GM23338 (cell line): ENCODE measurements around the gene SYK. TPM values are rescaled to one million over a fixed set of nuclear protein-coding genes. Genes with fewer than 3 reads are reported as not detected.

Experiments
- ATAC-seq: fragments of 200-7000 bp; cut with Tn5 transposase; 3 replicates; pipeline ENCODE4 v1.9.1; 2020
- DNase-seq: peaks from one replicate; pipeline ENCODE4 v3.0.0-alpha.2; 2015; ENCODE audit warnings: low spot score
- H2AFZ ChIP-seq: fragments of 200-600 bp; sonication (generic); 2 replicates; pipeline ENCODE4 v1.8.0; 2016; ENCODE audit warnings: antibody characterized with exemption, mild to moderate bottlenecking, moderate library complexity
- H3F3A ChIP-seq: fragments of 200-600 bp; sonication (generic); replicated peaks from 2 replicates; pipeline ENCODE4 v1.8.0; 2017; ENCODE audit warnings: antibody characterized with exemption, mixed run types, low read depth
- H3K27ac ChIP-seq: fragments of 200-600 bp; sonication (generic); 2 replicates; pipeline ENCODE4 v1.6.1; 2016; ENCODE audit warnings: low read depth
- H3K27me3 ChIP-seq: fragments of 200-600 bp; sonication (generic); 2 replicates; pipeline ENCODE4 v1.8.0; 2016; ENCODE audit warnings: mild to moderate bottlenecking, mixed run types, moderate library complexity; ENCODE audit not compliant: insufficient read depth
- H3K36me3 ChIP-seq: fragments of 200-600 bp; sonication (generic); 2 replicates; pipeline ENCODE4 v1.8.0; 2016; ENCODE audit warnings: mild to moderate bottlenecking; ENCODE audit not compliant: insufficient read depth
- H3K4me1 ChIP-seq: fragments of 200-600 bp; sonication (generic); 2 replicates; pipeline ENCODE4 v1.8.0; 2016; ENCODE audit warnings: mild to moderate bottlenecking, moderate library complexity; ENCODE audit not compliant: insufficient read depth
- H3K4me2 ChIP-seq: fragments of 200-600 bp; sonication (generic); 2 replicates; pipeline ENCODE4 v1.7.1; 2017; ENCODE audit warnings: mixed run types
- H3K4me3 ChIP-seq: fragments of 200-600 bp; sonication (generic); 2 replicates; pipeline ENCODE4 v1.6.1; 2016; ENCODE audit warnings: mixed run types
- H3K79me2 ChIP-seq: fragments of 200-600 bp; sonication (generic); replicated peaks from 2 replicates; pipeline ENCODE4 v1.8.0; 2017; ENCODE audit warnings: mild to moderate bottlenecking; ENCODE audit not compliant: insufficient read depth
- H3K9me2 ChIP-seq: fragments of 200-600 bp; sonication (generic); 2 replicates; pipeline ENCODE4 v1.8.0; 2017; ENCODE audit not compliant: insufficient read depth
- H4K20me1 ChIP-seq: fragments of 200-600 bp; sonication (generic); replicated peaks from 2 replicates; pipeline ENCODE4 v1.8.0; 2017; ENCODE audit warnings: mild to moderate bottlenecking; ENCODE audit not compliant: insufficient read depth
- H3K27ac Mint-ChIP-seq: 2 replicates; pipeline ENCODE4 v1.8.0; 2020; ENCODE audit warnings: inconsistent platforms, mild to moderate bottlenecking, moderate library complexity, mixed read lengths
- H3K27me3 Mint-ChIP-seq: 3 replicates; pipeline ENCODE4 v1.8.0; 2022; ENCODE audit warnings: low read depth, mild to moderate bottlenecking, moderate library complexity, mixed read lengths, inconsistent platforms; ENCODE audit not compliant: insufficient read depth, poor library complexity
- H3K36me3 Mint-ChIP-seq: 3 replicates; pipeline ENCODE4 v1.8.0; 2021; ENCODE audit warnings: low read depth, mild to moderate bottlenecking, inconsistent platforms, moderate library complexity, mixed read lengths
- H3K4me1 Mint-ChIP-seq: 3 replicates; pipeline ENCODE4 v1.8.0; 2020; ENCODE audit warnings: mild to moderate bottlenecking, inconsistent platforms, mixed read lengths
- H3K4me3 Mint-ChIP-seq: 3 replicates; pipeline ENCODE4 v1.8.0; 2021; ENCODE audit warnings: moderate library complexity, mild to moderate bottlenecking, inconsistent platforms, mixed read lengths
- H3K9me3 Mint-ChIP-seq: 3 replicates; pipeline ENCODE4 v1.8.0; 2020; ENCODE audit warnings: moderate library complexity, mild to moderate bottlenecking, inconsistent platforms, mixed read lengths
- CREB1 ChIP-seq: fragments of 250-450 bp; sonication (Bioruptor Pico); IDR thresholded peaks from 2 replicates; pipeline ENCODE4 v1.5.0; 2020; ENCODE audit warnings: low read depth, mild to moderate bottlenecking, moderate library complexity
- CTCF ChIP-seq, 2 experiments: fragments of 200-600 bp in 1 of 2; sonication (generic) in 1 of 2; conservative IDR thresholded peaks; 2 replicates each; pipeline versions ENCODE4 v1.5.1 to v1.6.1; 2016 to 2017; ENCODE audit warnings: antibody characterized with exemption in 2 of 2, low read depth in 2 of 2, mild to moderate bottlenecking in 2 of 2, moderate library complexity in 1 of 2
- EZH2 ChIP-seq: fragments of 200-600 bp; sonication (generic); IDR thresholded peaks from one replicate; pipeline ENCODE4 v1.8.0; 2017; ENCODE audit warnings: antibody characterized with exemption, mild to moderate bottlenecking, low read depth; ENCODE audit not compliant: unreplicated experiment
- EZH2phosphoT487 ChIP-seq: fragments of 200-600 bp; sonication (generic); IDR thresholded peaks from one replicate; pipeline ENCODE4 v1.8.1; 2018; ENCODE audit warnings: antibody characterized with exemption; ENCODE audit not compliant: unreplicated experiment
- JUNB ChIP-seq: IDR thresholded peaks from one replicate; pipeline ENCODE4 v1.6.1; 2016; ENCODE audit warnings: antibody characterized with exemption; ENCODE audit not compliant: unreplicated experiment
- NANOG ChIP-seq: IDR thresholded peaks from 2 replicates; pipeline ENCODE4 v1.6.1; 2016; ENCODE audit warnings: antibody characterized with exemption, borderline replicate concordance
- POLR2AphosphoS5 ChIP-seq: IDR thresholded peaks from 2 replicates; pipeline ENCODE4 v1.6.1; 2016; ENCODE audit warnings: antibody characterized with exemption, low read depth
- STAT1 ChIP-seq: IDR thresholded peaks from one replicate; pipeline ENCODE4 v1.6.1; 2016; ENCODE audit warnings: antibody characterized with exemption; ENCODE audit not compliant: unreplicated experiment
- ZNF114 ChIP-seq: fragments of 250-450 bp; sonication (Bioruptor Pico); IDR thresholded peaks from 2 replicates; pipeline ENCODE4 v1.5.0; 2020; ENCODE audit warnings: mild to moderate bottlenecking, moderate library complexity
- ZNF331 ChIP-seq: fragments of 250-450 bp; sonication (Bioruptor Pico); IDR thresholded peaks from 2 replicates; pipeline ENCODE4 v1.5.0; 2020; ENCODE audit warnings: low read depth, mild to moderate bottlenecking, moderate library complexity
- polyA plus RNA-seq: library from polyadenylated mRNA; unstranded; fragments of >200 nt; fragmentation: Nextera tagmentation; extraction: Ambion mirVana; gene quantifications from 2 replicates; pipeline ENCODE4 v1.2.1, GENCODE V29; 2016
- total RNA-seq: library from RNA; depleted of rRNA; stranded (reverse); fragments of >200 nt; shearing (Covaris generic); gene quantifications from 2 replicates; pipeline ENCODE4 v1.2.3, GENCODE V29; 2014
- TF ChIP-seq, protein P1 (sequence below): IDR thresholded peaks from one replicate; pipeline ENCODE4 v1.6.1; 2018; ENCODE audit warnings: antibody characterized with exemption; ENCODE audit not compliant: unreplicated experiment
- TF ChIP-seq, protein P2 (sequence below): IDR thresholded peaks from 2 replicates; pipeline ENCODE4 v1.6.1; 2016; ENCODE audit warnings: antibody characterized with exemption
- TF ChIP-seq, protein P3 (sequence below): fragments of 250-450 bp; sonication (Bioruptor Pico); IDR thresholded peaks from 2 replicates; pipeline ENCODE4 v1.5.0; 2020; ENCODE audit warnings: mild to moderate bottlenecking, moderate library complexity

The SYK gene
- total and polyA plus RNA-seq, 2 experiments from 2014 or later, result 1.5 to 5.8 TPM

DNA sequence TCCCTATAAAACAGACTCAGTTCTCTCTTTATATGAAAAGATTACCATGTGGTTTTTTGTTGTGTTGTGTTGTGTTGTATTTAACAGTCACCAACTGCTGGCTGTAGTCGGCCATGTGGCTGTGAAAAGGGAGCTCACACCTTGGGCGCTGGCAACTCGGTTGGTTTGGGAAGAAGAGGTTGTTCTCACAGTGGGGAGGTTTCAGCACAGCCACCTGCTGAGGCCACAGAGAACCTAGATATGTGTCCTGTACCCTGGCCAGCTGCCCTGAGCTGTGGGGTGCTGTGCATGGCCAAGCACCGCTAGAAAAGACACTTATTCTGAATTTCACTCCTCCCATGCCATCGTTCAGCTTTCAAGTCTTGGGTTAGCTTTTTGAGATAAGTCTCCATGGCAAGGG, 58.8 kb downstream of the SYK start:
- Mint-ChIP-seq H3K36me3 (no peaks in the 10 kb centered on the region), H3K27me3 (peaks cover 2% of the 10 kb centered on the region), H3K4me1 (peaks cover 5% of the 10 kb centered on the region; the same call in 2 of the 3 replicates), H3K9me3 (no peaks in the 10 kb centered on the region), H3K27ac (no peak overlapping the region), H3K4me3 (no peak overlapping the region)
- ATAC-seq (no peak), DNase-seq (no peak)
- Histone ChIP-seq H3K4me1 (no peaks in the 10 kb centered on the region), H3K27ac (no peak overlapping the region), H2AFZ (no peak overlapping the region), H3K79me2 (no peaks in the 10 kb centered on the region), H3K36me3 (no peaks in the 10 kb centered on the region), H3K4me3 (no peak overlapping the region), H3K27me3 (no peaks in the 10 kb centered on the region), H4K20me1 (no peaks in the 10 kb centered on the region), H3K9me2 (no peaks in the 10 kb centered on the region), H3K4me2 (no peak overlapping the region), H3F3A (no peaks in the 10 kb centered on the region)
- TF ChIP-seq, protein P1, sequence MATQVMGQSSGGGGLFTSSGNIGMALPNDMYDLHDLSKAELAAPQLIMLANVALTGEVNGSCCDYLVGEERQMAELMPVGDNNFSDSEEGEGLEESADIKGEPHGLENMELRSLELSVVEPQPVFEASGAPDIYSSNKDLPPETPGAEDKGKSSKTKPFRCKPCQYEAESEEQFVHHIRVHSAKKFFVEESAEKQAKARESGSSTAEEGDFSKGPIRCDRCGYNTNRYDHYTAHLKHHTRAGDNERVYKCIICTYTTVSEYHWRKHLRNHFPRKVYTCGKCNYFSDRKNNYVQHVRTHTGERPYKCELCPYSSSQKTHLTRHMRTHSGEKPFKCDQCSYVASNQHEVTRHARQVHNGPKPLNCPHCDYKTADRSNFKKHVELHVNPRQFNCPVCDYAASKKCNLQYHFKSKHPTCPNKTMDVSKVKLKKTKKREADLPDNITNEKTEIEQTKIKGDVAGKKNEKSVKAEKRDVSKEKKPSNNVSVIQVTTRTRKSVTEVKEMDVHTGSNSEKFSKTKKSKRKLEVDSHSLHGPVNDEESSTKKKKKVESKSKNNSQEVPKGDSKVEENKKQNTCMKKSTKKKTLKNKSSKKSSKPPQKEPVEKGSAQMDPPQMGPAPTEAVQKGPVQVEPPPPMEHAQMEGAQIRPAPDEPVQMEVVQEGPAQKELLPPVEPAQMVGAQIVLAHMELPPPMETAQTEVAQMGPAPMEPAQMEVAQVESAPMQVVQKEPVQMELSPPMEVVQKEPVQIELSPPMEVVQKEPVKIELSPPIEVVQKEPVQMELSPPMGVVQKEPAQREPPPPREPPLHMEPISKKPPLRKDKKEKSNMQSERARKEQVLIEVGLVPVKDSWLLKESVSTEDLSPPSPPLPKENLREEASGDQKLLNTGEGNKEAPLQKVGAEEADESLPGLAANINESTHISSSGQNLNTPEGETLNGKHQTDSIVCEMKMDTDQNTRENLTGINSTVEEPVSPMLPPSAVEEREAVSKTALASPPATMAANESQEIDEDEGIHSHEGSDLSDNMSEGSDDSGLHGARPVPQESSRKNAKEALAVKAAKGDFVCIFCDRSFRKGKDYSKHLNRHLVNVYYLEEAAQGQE, result no peak
- TF ChIP-seq EZH2 (no peak), EZH2phosphoT487 (no peak), NANOG (no peak), CTCF (conservative IDR thresholded peaks at IDR 0.05; ENCODE audit: low read depth in 2 of 2) (no peak), ZNF331 (no peak), JUNB (no peak), POLR2AphosphoS5 (no peak), STAT1 (no peak), CREB1 (no peak), ZNF114 (no peak)
- TF ChIP-seq, protein P2, sequence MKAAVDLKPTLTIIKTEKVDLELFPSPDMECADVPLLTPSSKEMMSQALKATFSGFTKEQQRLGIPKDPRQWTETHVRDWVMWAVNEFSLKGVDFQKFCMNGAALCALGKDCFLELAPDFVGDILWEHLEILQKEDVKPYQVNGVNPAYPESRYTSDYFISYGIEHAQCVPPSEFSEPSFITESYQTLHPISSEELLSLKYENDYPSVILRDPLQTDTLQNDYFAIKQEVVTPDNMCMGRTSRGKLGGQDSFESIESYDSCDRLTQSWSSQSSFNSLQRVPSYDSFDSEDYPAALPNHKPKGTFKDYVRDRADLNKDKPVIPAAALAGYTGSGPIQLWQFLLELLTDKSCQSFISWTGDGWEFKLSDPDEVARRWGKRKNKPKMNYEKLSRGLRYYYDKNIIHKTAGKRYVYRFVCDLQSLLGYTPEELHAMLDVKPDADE, result no peak
- TF ChIP-seq, protein P3, sequence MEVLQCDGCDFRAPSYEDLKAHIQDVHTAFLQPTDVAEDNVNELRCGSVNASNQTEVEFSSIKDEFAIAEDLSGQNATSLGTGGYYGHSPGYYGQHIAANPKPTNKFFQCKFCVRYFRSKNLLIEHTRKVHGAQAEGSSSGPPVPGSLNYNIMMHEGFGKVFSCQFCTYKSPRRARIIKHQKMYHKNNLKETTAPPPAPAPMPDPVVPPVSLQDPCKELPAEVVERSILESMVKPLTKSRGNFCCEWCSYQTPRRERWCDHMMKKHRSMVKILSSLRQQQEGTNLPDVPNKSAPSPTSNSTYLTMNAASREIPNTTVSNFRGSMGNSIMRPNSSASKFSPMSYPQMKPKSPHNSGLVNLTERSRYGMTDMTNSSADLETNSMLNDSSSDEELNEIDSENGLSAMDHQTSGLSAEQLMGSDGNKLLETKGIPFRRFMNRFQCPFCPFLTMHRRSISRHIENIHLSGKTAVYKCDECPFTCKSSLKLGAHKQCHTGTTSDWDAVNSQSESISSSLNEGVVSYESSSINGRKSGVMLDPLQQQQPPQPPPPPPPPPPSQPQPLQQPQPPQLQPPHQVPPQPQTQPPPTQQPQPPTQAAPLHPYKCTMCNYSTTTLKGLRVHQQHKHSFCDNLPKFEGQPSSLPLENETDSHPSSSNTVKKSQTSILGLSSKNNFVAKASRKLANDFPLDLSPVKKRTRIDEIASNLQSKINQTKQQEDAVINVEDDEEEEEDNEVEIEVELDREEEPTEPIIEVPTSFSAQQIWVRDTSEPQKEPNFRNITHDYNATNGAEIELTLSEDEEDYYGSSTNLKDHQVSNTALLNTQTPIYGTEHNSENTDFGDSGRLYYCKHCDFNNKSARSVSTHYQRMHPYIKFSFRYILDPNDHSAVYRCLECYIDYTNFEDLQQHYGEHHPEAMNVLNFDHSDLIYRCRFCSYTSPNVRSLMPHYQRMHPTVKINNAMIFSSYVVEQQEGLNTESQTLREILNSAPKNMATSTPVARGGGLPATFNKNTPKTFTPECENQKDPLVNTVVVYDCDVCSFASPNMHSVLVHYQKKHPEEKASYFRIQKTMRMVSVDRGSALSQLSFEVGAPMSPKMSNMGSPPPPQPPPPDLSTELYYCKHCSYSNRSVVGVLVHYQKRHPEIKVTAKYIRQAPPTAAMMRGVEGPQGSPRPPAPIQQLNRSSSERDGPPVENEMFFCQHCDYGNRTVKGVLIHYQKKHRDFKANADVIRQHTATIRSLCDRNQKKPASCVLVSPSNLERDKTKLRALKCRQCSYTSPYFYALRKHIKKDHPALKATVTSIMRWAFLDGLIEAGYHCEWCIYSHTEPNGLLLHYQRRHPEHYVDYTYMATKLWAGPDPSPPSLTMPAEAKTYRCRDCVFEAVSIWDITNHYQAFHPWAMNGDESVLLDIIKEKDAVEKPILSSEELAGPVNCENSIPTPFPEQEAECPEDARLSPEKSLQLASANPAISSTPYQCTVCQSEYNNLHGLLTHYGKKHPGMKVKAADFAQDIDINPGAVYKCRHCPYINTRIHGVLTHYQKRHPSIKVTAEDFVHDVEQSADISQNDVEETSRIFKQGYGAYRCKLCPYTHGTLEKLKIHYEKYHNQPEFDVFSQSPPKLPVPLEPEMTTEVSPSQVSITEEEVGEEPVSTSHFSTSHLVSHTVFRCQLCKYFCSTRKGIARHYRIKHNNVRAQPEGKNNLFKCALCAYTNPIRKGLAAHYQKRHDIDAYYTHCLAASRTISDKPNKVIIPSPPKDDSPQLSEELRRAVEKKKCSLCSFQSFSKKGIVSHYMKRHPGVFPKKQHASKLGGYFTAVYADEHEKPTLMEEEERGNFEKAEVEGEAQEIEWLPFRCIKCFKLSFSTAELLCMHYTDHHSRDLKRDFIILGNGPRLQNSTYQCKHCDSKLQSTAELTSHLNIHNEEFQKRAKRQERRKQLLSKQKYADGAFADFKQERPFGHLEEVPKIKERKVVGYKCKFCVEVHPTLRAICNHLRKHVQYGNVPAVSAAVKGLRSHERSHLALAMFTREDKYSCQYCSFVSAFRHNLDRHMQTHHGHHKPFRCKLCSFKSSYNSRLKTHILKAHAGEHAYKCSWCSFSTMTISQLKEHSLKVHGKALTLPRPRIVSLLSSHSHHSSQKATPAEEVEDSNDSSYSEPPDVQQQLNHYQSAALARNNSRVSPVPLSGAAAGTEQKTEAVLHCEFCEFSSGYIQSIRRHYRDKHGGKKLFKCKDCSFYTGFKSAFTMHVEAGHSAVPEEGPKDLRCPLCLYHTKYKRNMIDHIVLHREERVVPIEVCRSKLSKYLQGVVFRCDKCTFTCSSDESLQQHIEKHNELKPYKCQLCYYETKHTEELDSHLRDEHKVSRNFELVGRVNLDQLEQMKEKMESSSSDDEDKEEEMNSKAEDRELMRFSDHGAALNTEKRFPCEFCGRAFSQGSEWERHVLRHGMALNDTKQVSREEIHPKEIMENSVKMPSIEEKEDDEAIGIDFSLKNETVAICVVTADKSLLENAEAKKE (CRISPR knock-in tag), result no peak
